ENCODE measurements around the gene MYO7B.

DNA sequence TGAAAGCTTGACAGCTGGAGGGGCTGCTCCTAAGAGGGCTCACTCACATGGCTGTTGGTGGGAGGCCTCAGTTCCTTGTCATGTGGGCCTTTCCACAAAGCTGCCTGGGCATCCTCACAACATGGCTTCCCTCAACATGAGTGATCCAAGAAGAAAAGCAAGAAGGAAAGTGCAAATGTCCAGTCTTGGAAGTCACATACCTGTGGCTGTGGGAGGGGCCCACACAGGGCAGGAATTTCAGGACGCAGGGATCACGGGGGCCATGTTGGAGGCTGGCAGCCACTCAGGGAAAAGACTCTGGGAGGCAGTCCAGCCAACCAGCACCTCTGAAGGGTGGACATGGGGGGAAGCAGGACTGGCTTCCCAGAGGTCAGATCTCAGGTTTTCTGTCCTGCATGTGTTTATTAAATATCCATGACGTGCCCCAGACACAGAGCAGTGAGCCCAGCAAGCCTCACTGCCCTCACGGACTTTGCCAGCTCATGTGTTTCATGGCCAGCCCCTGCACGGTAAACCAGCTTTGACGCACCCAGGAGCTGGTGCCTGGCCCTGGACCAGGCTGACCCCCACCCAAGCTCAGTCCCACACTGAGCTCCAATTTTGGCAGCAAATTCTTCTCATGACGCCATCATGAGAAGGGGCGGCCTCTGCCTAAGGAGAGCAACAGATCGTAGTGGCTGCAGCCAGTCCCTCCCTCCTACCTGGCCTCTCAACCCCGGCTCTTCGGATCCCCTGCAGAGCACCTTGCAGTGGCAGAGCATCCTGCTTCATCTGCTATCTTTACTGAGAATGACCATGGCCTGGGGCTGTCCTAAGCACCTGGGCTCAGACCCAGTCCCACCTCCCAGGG lies 75.8 kb downstream of the MYO7B start:
- TF ChIP-seq, protein P1, sequence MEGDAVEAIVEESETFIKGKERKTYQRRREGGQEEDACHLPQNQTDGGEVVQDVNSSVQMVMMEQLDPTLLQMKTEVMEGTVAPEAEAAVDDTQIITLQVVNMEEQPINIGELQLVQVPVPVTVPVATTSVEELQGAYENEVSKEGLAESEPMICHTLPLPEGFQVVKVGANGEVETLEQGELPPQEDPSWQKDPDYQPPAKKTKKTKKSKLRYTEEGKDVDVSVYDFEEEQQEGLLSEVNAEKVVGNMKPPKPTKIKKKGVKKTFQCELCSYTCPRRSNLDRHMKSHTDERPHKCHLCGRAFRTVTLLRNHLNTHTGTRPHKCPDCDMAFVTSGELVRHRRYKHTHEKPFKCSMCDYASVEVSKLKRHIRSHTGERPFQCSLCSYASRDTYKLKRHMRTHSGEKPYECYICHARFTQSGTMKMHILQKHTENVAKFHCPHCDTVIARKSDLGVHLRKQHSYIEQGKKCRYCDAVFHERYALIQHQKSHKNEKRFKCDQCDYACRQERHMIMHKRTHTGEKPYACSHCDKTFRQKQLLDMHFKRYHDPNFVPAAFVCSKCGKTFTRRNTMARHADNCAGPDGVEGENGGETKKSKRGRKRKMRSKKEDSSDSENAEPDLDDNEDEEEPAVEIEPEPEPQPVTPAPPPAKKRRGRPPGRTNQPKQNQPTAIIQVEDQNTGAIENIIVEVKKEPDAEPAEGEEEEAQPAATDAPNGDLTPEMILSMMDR (conservative IDR thresholded peaks at IDR 0.05; ENCODE audit: low read length), result no peak
- TF ChIP-seq EZH2phosphoT487 (IDR thresholded peaks at IDR 0.05; ENCODE audit: borderline replicate concordance, low read depth, low read length), result no peak
